ENCODE measurements around the gene PRR9. TPM values are rescaled to one million over a fixed set of nuclear protein-coding genes. Genes with fewer than 3 reads are reported as not detected.

PRR9 gene
- total and polyA plus RNA-seq, 7 donors = not detected

DNA sequence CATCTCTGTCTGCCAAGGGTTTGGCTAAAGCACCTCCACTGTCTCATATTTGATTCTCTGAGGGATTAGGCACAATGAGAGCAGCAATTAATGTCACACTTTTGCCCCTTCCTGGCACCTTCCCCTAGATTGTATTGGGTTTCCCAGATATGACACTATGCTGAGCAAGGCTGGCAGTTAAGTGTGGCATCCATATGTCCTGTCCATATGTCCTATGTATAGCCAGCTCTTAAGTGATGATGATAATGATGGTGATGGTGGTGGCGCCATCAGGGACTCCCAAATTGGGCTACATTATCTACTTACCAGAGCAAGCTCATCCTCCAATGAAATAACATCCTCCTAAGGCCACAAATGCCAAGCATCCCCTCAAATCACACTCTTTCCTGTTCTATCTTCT, 28.6 kb downstream of the PRR9 start:
- Histone ChIP-seq H3K27ac (no peak overlapping the region), H3K27me3 (no peaks in the 10 kb centered on the region), H3K36me3 (no peaks in the 10 kb centered on the region), H3K9me3 (no peaks in the 10 kb centered on the region), H3K4me1 (no peaks in the 10 kb centered on the region), H3K4me3 (no peak overlapping the region)
- DNase-seq = no peak
- intact Hi-C loops (cut with DNase I) = no loop called here
- TF ChIP-seq POLR2AphosphoS5 (IDR thresholded peaks at IDR 0.05) (no peak), POLR2A (IDR thresholded peaks at IDR 0.05) (no peak), EP300 (IDR thresholded peaks at IDR 0.05) (no peak)
- TF ChIP-seq, protein P1, sequence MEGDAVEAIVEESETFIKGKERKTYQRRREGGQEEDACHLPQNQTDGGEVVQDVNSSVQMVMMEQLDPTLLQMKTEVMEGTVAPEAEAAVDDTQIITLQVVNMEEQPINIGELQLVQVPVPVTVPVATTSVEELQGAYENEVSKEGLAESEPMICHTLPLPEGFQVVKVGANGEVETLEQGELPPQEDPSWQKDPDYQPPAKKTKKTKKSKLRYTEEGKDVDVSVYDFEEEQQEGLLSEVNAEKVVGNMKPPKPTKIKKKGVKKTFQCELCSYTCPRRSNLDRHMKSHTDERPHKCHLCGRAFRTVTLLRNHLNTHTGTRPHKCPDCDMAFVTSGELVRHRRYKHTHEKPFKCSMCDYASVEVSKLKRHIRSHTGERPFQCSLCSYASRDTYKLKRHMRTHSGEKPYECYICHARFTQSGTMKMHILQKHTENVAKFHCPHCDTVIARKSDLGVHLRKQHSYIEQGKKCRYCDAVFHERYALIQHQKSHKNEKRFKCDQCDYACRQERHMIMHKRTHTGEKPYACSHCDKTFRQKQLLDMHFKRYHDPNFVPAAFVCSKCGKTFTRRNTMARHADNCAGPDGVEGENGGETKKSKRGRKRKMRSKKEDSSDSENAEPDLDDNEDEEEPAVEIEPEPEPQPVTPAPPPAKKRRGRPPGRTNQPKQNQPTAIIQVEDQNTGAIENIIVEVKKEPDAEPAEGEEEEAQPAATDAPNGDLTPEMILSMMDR (IDR thresholded peaks at IDR 0.05) = no peak
- WGBS, 2 donors = 77 to 95% methylated on average over 1 of the region's 1 CpG

DNA sequence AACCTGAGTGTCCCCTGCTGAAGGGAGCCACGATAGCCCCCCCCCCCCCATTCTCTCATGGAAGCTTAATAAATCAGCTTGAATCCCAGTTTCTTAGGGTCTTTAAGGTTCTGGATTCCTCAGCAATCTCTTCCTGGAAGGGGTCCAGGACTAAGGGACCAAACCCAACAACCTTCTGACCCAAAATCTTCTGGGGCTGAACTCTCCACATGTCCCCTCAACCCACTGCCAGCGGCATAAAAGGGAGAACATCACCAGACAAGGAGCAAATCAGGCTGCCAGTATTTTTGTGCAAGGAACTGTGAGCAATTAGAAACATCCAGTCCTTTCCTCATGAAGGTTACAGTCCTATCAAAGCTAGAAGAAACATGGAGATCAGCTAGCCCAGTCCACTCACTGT, 29.4 kb downstream of the PRR9 start:
- no peaks in the 10 kb centered on the region for H3K36me3 ChIP-seq
- DNase-seq = no peak
- H3K4me3 ChIP-seq = no peak overlapping the region
- intact Hi-C loops (cut with DNase I) = no loop called here
- TF ChIP-seq EP300 (IDR thresholded peaks at IDR 0.05) (no peak), POLR2A (IDR thresholded peaks at IDR 0.05) (no peak), POLR2AphosphoS5 (IDR thresholded peaks at IDR 0.05) (no peak)
- TF ChIP-seq, protein P1 (IDR thresholded peaks at IDR 0.05) = no peak
- WGBS, 2 donors = 82 to 90% methylated on average over 2 of the region's 2 CpGs
- no peak overlapping the region for H3K27ac ChIP-seq
- H3K9me3 ChIP-seq = no peaks in the 10 kb centered on the region
- no peaks in the 10 kb centered on the region for H3K4me1 ChIP-seq
- H3K27me3 ChIP-seq = no peaks in the 10 kb centered on the region

DNA sequence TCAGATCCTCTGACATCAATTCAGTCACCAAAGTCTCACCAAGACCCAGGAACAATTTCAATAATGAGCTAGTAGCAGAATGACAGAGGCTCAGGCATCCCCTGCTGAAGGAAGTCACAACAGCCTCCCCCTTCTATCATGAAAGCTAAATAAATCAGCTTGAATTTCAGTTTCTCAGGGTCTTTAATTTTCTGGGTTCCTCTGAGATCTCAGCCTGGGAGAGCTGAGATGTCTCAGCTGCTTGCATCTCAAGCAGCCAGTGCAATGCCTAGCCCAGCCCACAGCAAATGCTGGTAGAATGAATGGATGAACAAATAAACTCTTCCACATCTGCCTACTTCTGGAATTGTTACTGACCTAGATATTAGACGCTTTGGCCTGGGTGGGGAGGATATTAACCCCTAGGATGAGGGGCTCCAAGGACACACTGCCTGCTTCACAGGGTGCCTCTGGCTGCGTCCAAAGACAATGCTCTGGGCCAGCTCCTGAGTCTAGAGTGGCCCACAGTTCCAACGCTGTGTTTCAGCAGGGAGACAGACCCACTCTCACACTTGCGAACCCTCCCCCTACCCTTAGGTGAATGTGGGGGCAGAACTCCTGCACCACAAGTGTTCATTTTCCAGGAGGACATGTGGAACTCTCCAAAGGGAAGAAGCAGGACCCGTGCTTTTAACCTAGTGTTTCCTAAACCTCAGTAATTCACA, 30.9 kb downstream of the PRR9 start:
- Histone ChIP-seq H3K27ac (no peak overlapping the region), H3K4me3 (no peak overlapping the region), H3K36me3 (no peaks in the 10 kb centered on the region), H3K4me1 (no peaks in the 10 kb centered on the region), H3K9me3 (no peaks in the 10 kb centered on the region), H3K27me3 (no peaks in the 10 kb centered on the region)
- no peak for DNase-seq
- no peak for TF ChIP-seq POLR2AphosphoS5 (IDR thresholded peaks at IDR 0.05)
- intact Hi-C loops (cut with DNase I) = no loop called here
- 58 to 66% methylated on average over 5 of the region's 5 CpGs for WGBS, 2 donors

DNA sequence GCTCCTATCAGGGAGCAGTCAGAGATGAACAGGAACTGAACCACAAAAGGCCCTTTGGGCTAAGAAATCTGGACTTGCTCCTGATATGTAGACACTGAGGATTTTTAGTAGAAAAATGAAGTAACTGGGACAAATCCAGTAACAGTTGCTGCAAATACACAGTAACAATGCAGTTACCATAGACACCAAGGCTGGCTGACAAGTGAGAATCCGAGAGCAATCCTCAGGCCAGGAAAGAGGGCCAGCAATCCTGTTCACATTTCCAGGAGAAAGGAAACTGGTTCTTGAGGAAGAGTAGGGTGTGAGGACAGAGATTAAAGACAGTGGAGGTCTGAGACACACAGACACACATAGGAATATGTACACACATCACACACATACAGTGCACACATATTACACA, 32.8 kb downstream of the PRR9 start:
- 47 to 73% methylated on average over 1 of the region's 1 CpG for WGBS, 2 donors
- intact Hi-C loops (cut with DNase I) = no loop called here
- H3K27me3 ChIP-seq = no peaks in the 10 kb centered on the region
- H3K36me3 ChIP-seq = no peaks in the 10 kb centered on the region
- H3K4me1 ChIP-seq = no peaks in the 10 kb centered on the region
- H3K27ac ChIP-seq = no peak overlapping the region
- H3K9me3 ChIP-seq = no peaks in the 10 kb centered on the region
- no peak for DNase-seq
- no peak overlapping the region for H3K4me3 ChIP-seq
- TF ChIP-seq POLR2A (IDR thresholded peaks at IDR 0.05) (no peak), EP300 (IDR thresholded peaks at IDR 0.05) (no peak), POLR2AphosphoS5 (IDR thresholded peaks at IDR 0.05) (no peak)
- TF ChIP-seq, protein P1 (IDR thresholded peaks at IDR 0.05) = no peak

DNA sequence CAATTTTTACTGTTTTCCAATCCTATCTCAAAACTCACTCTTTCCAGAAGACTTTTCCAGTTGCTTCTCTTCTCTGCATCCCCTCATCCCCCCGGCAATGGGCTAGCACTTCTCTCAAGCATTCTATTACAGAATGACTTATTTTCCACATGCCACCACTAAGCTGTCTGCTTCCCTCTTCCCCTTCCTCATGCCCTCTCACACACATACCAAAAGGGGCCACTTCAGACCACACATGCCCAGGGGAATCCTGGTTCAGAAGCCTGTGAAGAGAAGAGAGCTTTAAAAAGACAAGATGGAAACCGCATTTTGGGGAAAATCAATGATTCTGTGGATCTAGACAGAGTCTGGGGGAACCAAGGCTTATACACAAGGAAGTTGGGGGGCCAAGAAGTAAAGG, 33.7 kb downstream of the PRR9 start:
- Histone ChIP-seq H3K9me3 (no peaks in the 10 kb centered on the region), H3K4me1 (no peaks in the 10 kb centered on the region), H3K27me3 (no peaks in the 10 kb centered on the region), H3K4me3 (no peak overlapping the region), H3K27ac (no peak overlapping the region), H3K36me3 (no peaks in the 10 kb centered on the region)
- TF ChIP-seq POLR2A (IDR thresholded peaks at IDR 0.05) (no peak), EP300 (IDR thresholded peaks at IDR 0.05) (no peak), POLR2AphosphoS5 (IDR thresholded peaks at IDR 0.05) (no peak)
- TF ChIP-seq, protein P1 (IDR thresholded peaks at IDR 0.05) = no peak
- intact Hi-C loops (cut with DNase I) = no loop called here
- WGBS, 2 donors = 66 to 78% methylated on average over 2 of the region's 2 CpGs
- no peak for DNase-seq
